ENCODE measurements around the gene CHKB.
A peak's percentile ranks its signal among the peaks of the same experiment; 100 is the strongest.

GRCh38 chr22:50620593-50621355 is 38.1 kb upstream of the CHKB start:
- TF ChIP-seq ELK1 (IDR thresholded peaks at IDR 0.05; ENCODE audit: low read depth, low read length) (no peak), CTCF (IDR thresholded peaks at IDR 0.05 in 2 of 3, conservative IDR thresholded peaks at IDR 0.05 in 1 of 3; ENCODE audit: control insufficient read depth in 2 of 3, extremely low read depth in 1 of 3, insufficient read depth in 1 of 3, low read depth in 3 of 3, low read length in 3 of 3) (peak in 1 of 3 experiments; percentile 74; a peak in 2 of 6 replicates), CBX3 (IDR thresholded peaks at IDR 0.05; ENCODE audit: borderline replicate concordance, low read depth) (no peak), TAF1 (IDR thresholded peaks at IDR 0.05; ENCODE audit: borderline replicate concordance, low read depth, low read length) (no peak), BMI1 (IDR thresholded peaks at IDR 0.05; ENCODE audit: borderline replicate concordance) (no peak), MEF2B (IDR thresholded peaks at IDR 0.05; ENCODE audit: partially characterized antibody, poor library complexity, severe bottlenecking) (peak; percentile 88)
- TF ChIP-seq, protein P1, sequence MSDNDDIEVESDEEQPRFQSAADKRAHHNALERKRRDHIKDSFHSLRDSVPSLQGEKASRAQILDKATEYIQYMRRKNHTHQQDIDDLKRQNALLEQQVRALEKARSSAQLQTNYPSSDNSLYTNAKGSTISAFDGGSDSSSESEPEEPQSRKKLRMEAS (IDR thresholded peaks at IDR 0.05; ENCODE audit: low read depth, low read length): no peak; the same call in none of the 2 replicates
- TF ChIP-seq, protein P2, sequence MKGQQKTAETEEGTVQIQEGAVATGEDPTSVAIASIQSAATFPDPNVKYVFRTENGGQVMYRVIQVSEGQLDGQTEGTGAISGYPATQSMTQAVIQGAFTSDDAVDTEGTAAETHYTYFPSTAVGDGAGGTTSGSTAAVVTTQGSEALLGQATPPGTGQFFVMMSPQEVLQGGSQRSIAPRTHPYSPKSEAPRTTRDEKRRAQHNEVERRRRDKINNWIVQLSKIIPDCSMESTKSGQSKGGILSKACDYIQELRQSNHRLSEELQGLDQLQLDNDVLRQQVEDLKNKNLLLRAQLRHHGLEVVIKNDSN (IDR thresholded peaks at IDR 0.05; ENCODE audit: borderline replicate concordance, extremely low read length, insufficient read depth, low read depth, low read length): peak; percentile 45

Measured in GM12878 (cell line).